Prostate gland (tissue), 2 donors: ENCODE data around the gene GNAI2. TPM values are rescaled to one million over a fixed set of nuclear protein-coding genes. Genes with fewer than 3 reads are reported as not detected.

Source experiments
- DNase-seq: peaks from one replicate; pipeline ENCODE4 v3.0.0-alpha.2; 2019; ENCODE audit warnings: low spot score
- H3K27ac ChIP-seq, 2 donors: fragments of 200-600 bp; sonication (generic); 2 replicates each; pipeline ENCODE4 v1.5.1; 2017 to 2019
- H3K27me3 ChIP-seq: fragments of 200-600 bp; sonication (generic); replicated peaks from 2 replicates; pipeline ENCODE4 v1.5.1; 2019; ENCODE audit not compliant: insufficient read depth
- H3K36me3 ChIP-seq, 2 donors: fragments of 200-600 bp; sonication (generic); 1 replicate in 1 of 2; 2 replicates in 1 of 2; pipeline versions ENCODE4 v1.5.1 to v1.8.1; 2017 to 2019
- H3K4me1 ChIP-seq: fragments of 200-600 bp; sonication (generic); replicated peaks from 2 replicates; pipeline ENCODE4 v1.5.1; 2019
- H3K4me3 ChIP-seq, 2 donors: fragments of 200-600 bp; sonication (generic); 2 replicates each; pipeline ENCODE4 v1.5.1; 2017 to 2019
- H3K9me3 ChIP-seq: fragments of 200-600 bp; sonication (generic); 2 replicates; pipeline ENCODE4 v1.5.1; 2017
- POLR2A ChIP-seq: fragments of 450-650 bp; IDR thresholded peaks from one replicate; pipeline ENCODE4 v1.6.1; 2016; ENCODE audit warnings: antibody characterized with exemption, mild to moderate bottlenecking
- POLR2AphosphoS5 ChIP-seq: sonication (generic); formaldehyde crosslinking; IDR thresholded peaks from one replicate; pipeline ENCODE4 v1.6.1; 2017; ENCODE audit warnings: antibody characterized with exemption
- WGBS: methylation state at CpG from one replicate; pipeline ENCODE4 v1.1.5; 2018; 5-methylcytosine and 5-hydroxymethylcytosine counted together
- intact Hi-C: fragments of 100-400 bp; cut with DNase I; formaldehyde crosslinking; loops from one replicate; pipeline ENCODE4 v1.14.2; 2022
- total RNA-seq, 2 donors: library from RNA; depleted of rRNA; stranded (reverse); fragments of >200 nt; gene quantifications; one replicate each; pipeline ENCODE4 v1.1.0, GENCODE V29; 2016
- TF ChIP-seq, protein P1 (sequence below), 4 experiments: fragments of 200-600 bp in 2 of 4; fragments of 450-650 bp in 2 of 4; sonication (generic) in 2 of 4; IDR thresholded peaks; 1 replicate in 3 of 4; 2 replicates in 1 of 4; pipeline ENCODE4 v1.5.1; 2016 to 2019; ENCODE audit warnings: antibody characterized with exemption in 4 of 4, mild to moderate bottlenecking in 2 of 4, moderate library complexity in 2 of 4

Gene GNAI2
- total RNA-seq, 2 donors from 2014 or later = 118 to 301 TPM

- H3K9me3 ChIP-seq = no peaks in the 10 kb centered on the region
- no peak for TF ChIP-seq POLR2A
- TF ChIP-seq POLR2AphosphoS5 = no peak
- TF ChIP-seq, protein P1, sequence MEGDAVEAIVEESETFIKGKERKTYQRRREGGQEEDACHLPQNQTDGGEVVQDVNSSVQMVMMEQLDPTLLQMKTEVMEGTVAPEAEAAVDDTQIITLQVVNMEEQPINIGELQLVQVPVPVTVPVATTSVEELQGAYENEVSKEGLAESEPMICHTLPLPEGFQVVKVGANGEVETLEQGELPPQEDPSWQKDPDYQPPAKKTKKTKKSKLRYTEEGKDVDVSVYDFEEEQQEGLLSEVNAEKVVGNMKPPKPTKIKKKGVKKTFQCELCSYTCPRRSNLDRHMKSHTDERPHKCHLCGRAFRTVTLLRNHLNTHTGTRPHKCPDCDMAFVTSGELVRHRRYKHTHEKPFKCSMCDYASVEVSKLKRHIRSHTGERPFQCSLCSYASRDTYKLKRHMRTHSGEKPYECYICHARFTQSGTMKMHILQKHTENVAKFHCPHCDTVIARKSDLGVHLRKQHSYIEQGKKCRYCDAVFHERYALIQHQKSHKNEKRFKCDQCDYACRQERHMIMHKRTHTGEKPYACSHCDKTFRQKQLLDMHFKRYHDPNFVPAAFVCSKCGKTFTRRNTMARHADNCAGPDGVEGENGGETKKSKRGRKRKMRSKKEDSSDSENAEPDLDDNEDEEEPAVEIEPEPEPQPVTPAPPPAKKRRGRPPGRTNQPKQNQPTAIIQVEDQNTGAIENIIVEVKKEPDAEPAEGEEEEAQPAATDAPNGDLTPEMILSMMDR (IDR thresholded peaks at IDR 0.05) = no peak
- DNase-seq = no peak
- no peaks in the 10 kb centered on the region for H3K36me3 ChIP-seq
- intact Hi-C loops = no loop called here
- no peak within 1 kb of the TSS for H3K4me3 ChIP-seq
- peaks cover 9% of the 10 kb centered on the region for H3K27me3 ChIP-seq
- WGBS = 59% methylated on average over 8 of the region's 8 CpGs
- H3K27ac ChIP-seq = no peak within 1 kb of the TSS
- H3K4me1 ChIP-seq = no peaks in the 10 kb centered on the region
These were observed 44.9 kb upstream of the GNAI2 start, which contains the start of gene GNAT1 for GRCh38 chr3:50190936-50191660. GNAT1 (plus strand) TSS chr3:50191610; CDS start chr3:50191726, 116 bp downstream.

DNA sequence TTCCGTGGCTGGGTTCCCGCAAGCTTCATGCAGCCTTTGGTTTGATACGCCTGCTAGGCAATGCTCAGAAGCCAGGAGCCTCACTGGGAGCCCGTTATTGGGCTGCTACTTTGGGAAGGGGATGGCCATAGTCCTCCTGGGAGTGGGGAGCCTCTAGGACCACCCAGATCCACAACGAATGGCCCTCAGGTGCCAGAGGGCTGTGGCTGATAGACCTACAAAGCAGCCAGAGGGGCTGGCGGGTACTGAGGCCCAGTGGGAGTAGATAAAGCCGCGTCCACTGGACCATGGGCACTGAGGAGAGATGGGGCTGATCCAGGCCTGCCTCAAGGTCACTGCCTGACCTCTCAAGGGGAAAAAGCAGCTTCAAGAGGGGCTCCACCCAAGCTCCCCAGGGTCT, 43.9 kb upstream of the GNAI2 start:
- DNase-seq = no peak
- TF ChIP-seq, protein P1 (IDR thresholded peaks at IDR 0.05) = no peak
- no peak for TF ChIP-seq POLR2A
- no peak for TF ChIP-seq POLR2AphosphoS5
- no peak overlapping the region for H3K4me3 ChIP-seq
- H3K27ac ChIP-seq = no peak overlapping the region
- intact Hi-C loops = no loop called here
- H3K9me3 ChIP-seq = no peaks in the 10 kb centered on the region
- no peaks in the 10 kb centered on the region for H3K4me1 ChIP-seq
- peaks cover 9% of the 10 kb centered on the region for H3K27me3 ChIP-seq
- WGBS = 79% methylated on average over 8 of the region's 8 CpGs
- H3K36me3 ChIP-seq = no peaks in the 10 kb centered on the region

DNA sequence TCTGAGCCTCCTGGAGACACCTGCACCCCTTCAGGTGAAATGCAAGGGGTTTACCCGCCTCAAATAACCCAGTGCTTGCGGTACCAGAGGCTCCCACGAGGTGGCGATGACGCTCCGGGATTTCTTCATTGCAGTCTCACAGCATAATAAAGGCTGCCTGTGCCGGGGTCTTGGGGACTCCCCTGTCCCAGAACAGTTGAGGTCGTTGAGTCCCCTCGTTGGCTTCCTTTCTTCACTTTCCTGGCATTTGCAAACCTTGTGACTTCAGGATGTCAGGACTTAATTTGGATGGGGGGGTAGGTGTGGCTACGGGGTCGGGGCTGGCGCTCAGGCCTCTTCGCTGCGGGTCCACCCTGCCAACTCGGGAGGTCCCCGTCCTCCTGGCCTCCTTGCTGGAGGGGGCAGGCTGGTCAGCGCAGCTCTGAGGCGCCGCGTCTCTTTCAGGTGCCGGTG, 43.3 kb upstream of the GNAI2 start:
- WGBS = 13% methylated on average over 21 of the region's 21 CpGs
- Histone ChIP-seq H3K9me3 (no peaks in the 10 kb centered on the region), H3K27ac (no peak overlapping the region), H3K27me3 (peaks cover 9% of the 10 kb centered on the region), H3K4me3 (no peak overlapping the region), H3K4me1 (no peaks in the 10 kb centered on the region), H3K36me3 (no peaks in the 10 kb centered on the region)
- TF ChIP-seq POLR2AphosphoS5 = no peak
- TF ChIP-seq, protein P1 (IDR thresholded peaks at IDR 0.05) = peak; percentile 82 to 93 (median 89)
- DNase-seq = peak; percentile 58
- intact Hi-C loops = loop anchor here (1.0 kb wide), 1 partner anchor 34 kb away; no protein-coding TSS in a partner anchor

- intact Hi-C loops = loop anchor here (1.0 kb wide), 1 partner anchor 33 kb away; no protein-coding TSS in a partner anchor
- 42% methylated on average over 36 of the region's 36 CpGs for whole genome bisulfite sequencing
- H3K27me3 ChIP-seq = peaks cover 9% of the 10 kb centered on the region
These were observed 42.7 kb upstream of the GNAI2 start for GRCh38 chr3:50193286-50193685.

More at GRCh38 chr3:50193286-50193685, 42.7 kb upstream of the GNAI2 start:
- no peak for DNase-seq
- H3K4me3 ChIP-seq = no peak overlapping the region
- TF ChIP-seq, protein P1 (IDR thresholded peaks at IDR 0.05) = no peak
- no peak for TF ChIP-seq POLR2AphosphoS5
- no peak for TF ChIP-seq POLR2A
- no peaks in the 10 kb centered on the region for H3K36me3 ChIP-seq
- no peaks in the 10 kb centered on the region for H3K4me1 ChIP-seq
- H3K9me3 ChIP-seq = no peaks in the 10 kb centered on the region
- H3K27ac ChIP-seq = no peak overlapping the region
